Anterior cingulate cortex (tissue), 58 donors: ENCODE measurements around the gene GRIK4.

Experiments used
- DNase-seq, 58 donors: peaks; one replicate each; lab custom pipeline; 2025; lab: John Stamatoyannopoulos, UW

Gene GRIK4

DNA sequence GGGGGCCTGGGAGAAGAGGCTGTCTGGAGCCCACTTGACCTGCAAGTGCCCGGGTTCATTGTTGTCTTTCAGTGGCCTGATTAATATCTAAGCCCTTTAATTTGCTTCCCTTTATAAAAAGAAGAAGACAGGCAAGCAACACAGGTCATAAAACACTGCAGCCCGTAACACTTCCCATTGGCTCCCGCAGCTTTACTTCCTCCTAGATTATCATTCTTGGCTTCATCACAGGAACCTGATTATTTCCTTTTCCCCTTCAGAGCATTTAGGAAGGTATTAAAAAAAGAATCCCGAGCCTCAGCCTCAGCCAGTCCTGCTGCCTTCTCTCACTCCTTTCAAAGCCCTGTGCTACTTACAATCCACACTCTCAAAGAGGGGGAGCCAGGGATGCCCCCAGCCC lies 183.2 kb downstream of the GRIK4 start:
- no peak for DNase-seq

DNA sequence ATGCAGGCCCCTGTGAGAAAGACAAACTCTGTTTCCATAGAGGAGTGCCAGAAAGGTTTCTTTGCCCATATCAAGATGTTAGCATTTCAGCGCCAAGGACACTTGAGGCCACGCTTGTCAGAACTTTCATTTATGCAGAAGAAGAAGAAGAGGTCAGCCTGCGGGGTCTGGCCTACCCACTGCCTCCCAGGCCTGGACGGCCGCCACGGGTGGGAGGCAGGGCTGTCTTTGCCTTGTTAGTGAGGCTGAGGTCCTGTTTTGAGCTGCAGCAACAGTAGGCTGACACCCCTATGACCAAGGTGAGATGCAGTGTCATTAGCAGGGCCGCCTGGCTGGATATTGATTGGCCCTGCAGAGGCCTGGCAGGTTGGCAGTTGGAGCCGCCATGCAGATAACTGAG lies 183.9 kb downstream of the GRIK4 start:
- DNase-seq, result no peak

DNA sequence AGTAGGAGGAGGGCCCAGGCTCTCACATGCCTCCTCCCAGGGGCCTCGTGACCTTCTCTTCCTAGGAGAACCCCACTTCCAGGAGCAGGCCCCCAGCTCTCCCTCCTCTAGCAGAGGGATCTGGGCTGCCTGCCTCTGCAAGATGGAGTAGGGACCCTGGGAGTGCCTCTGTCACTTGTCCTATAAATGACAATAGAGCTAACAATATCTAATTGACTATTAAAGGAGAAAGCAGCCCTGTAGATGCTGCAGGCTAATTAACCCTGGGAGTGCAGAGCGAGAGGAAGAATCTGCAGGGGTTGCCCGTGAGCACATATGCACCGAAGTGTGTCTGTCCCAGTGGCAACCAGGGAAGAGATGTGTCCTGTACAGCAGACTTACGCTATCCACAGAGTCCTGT lies 184.4 kb downstream of the GRIK4 start:
- no peak for DNase-seq

DNA sequence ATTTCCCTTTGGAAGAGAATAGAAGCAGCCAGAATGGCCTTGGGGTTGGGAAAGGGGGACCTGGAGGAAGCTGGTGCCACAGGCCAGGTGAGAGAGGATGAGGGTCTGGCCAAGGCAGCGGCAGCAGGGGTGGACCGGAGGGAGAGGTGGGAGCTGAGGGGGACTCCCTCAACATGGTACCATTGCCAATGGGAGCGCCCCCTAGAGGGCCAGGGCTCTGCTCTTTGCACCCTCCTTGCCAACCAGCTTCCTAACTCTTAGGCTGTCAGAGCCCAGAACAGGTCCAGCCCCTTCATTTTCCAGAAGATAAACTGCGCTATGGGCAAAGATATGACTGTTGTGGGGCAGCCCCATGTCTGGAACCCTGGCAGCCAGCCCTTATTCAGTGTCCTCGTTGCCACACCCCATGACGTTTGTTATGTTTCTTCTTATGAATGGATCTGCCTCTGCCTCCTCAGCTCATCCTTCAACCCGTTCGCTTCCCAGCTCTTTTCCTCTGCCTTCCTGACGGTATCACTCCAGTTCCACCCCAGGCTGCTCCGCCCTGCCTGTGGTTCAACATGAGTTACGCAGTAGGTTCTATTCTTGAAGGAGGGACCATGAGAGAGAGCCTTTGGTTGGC lies 185.2 kb downstream of the GRIK4 start:
- DNase-seq, result no peak

- no peak for DNase-seq
Observed at GRCh38 chr11:120698918-120699317, 187.4 kb downstream of the GRIK4 start.

GRCh38 chr11:120702656-120703055 lies 191.1 kb downstream of the GRIK4 start:
- no peak for DNase-seq

- DNase-seq, result no peak
Observed at GRCh38 chr11:120703358-120704152, 192.0 kb downstream of the GRIK4 start.

- no peak for DNase-seq
Observed at GRCh38 chr11:120704256-120704750, 192.8 kb downstream of the GRIK4 start.

DNA sequence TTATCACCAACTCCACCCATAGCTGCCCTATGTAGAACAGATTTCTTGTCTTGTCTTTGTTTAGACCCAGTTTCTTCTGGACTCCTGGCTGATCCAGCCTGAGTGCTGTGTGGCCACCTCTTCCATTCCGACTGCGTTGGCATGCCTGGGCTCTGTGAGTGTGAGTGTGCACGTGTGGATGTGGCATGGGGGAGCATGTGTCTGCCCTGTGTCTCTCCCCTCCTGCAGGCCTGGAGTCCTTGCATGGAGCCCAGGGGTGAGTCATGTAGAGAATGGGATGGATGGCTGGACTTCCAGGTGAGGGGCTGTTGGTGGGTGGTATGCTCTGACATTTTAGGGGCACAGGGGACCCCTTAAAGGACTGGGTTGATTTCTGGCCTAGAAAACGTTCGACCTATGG lies 194.7 kb downstream of the GRIK4 start:
- DNase-seq, result no peak

- no peak for DNase-seq
Observed at GRCh38 chr11:120707098-120707497, 195.6 kb downstream of the GRIK4 start.

DNA sequence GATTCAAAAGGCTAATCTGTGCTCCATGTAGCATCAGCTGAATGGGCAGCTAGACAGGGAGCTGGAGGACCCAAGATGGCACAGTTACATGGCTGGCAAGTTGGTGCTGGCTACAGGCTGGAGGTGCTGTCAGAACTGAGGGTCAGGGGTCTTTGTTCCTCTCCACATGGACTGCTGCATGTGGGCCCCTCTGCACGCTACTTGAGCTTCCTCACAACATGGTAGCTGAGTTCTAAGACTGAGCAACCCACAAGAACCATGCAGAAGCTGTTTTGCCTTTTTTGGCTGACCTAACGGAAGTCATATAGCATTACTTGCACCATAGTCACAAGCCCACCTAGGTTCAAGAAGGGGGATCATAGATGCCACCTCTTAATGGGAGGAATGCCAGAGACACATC lies 196.1 kb downstream of the GRIK4 start:
- no peak for DNase-seq

DNA sequence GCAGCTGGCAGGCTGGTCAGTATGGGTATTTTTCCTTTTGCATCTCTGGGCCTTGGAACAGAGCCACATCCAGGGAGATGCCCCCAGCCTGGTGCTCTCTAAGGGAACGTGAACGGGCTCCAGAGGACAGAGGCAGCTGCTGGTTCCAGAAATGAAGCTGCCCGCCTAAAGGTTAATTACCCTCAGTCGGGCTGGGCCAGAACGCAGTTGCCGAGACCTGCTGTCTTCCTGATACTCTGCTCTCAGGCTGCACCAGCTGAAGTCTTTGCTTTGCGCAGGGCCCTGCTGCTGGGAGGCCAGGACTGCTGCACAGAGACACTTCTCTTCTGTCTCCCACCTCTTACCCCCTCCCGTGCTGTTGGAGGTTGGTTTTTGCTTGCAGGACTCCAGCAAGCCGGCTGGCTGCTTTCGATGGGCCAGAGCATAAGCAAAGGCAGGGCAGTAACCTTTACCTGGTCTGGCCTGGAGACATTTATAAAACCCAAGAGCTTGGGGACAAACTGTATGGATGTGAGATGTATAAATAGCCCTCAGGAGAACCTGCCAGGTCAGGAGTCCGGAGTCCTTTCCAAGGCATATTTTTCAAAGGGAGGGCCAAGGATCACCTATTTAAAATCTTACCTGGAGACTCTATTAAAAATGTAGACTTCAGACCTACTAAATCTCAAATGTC lies 197.1 kb downstream of the GRIK4 start:
- DNase-seq, result no peak

GRCh38 chr11:120709808-120710207 lies 198.3 kb downstream of the GRIK4 start:
- DNase-seq, result no peak

- peak in 36 of 58 donors; percentile 4 to 79 (median 41) for DNase-seq
Observed at GRCh38 chr11:120710354-120711131, 199.0 kb downstream of the GRIK4 start.

DNA sequence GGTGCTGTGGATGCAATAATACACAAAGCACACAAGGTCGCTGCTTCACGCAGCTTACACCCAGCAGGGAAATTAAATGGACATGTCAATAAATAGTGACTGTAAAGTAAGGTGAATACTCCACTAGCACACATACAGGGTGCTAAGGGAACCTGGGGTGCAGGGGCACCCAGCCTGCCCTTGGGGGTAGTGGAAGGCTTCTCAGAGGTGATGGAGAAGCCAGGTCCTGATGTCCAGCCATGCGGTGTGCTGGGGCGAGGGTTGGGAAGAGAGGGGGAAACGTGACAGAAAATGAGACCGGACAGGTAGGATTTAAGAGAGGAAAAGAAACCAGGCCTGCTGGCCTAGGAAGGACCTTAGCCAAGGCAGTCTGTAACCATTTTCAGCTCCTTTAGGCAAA lies 200.5 kb downstream of the GRIK4 start:
- no peak for DNase-seq

- DNase-seq, result no peak
Observed at GRCh38 chr11:120712881-120713280, 201.3 kb downstream of the GRIK4 start.

GRCh38 chr11:120713296-120713695 lies 201.7 kb downstream of the GRIK4 start:
- DNase-seq, result no peak

DNA sequence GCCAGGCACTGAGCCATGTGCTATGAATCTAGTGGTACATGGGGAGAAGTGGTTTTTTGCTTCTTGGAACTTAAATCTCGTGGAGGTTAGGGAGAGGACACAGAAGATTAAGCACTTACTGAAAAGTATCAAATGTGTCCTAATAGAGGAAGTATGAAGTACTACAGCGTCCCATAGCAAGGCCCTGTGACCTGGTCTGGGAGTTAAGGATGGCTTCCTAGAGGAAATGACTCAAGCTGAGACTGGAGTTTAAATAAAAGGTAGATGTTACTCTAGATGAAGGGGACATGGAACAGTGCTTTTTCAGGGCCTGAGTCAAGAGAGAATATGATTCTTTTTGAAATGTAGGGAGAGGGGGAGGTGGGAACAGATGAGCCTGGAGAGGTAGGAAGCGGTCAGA lies 202.9 kb downstream of the GRIK4 start:
- DNase-seq, result no peak

GRCh38 chr11:120715239-120715638 lies 203.7 kb downstream of the GRIK4 start:
- no peak for DNase-seq

DNA sequence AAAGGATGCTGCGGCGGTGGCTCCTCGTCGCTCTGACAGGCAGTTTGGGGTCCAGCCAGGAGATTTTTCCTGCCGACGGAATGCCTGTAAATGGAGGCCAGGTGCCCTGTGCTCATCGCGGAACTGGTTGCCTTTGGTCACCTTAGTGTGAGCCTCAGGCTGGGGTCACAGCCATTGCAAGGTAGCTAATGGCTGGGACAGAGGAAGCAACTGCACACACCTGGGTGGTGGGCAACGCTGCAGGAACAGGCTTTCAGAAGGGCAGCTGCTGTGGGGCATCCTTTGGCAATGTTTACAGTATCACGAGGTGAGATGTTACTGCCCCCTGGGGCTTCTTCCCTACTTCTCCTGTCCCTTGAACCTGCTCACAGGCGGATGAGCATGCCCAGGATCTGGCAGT lies 205.5 kb downstream of the GRIK4 start:
- DNase-seq, result no peak

GRCh38 chr11:120717623-120718022 lies 206.1 kb downstream of the GRIK4 start:
- DNase-seq, result no peak
